Measurements from ENCODE around the gene HMGA1. TPM values are rescaled to one million over a fixed set of nuclear protein-coding genes. Genes with fewer than 3 reads are reported as not detected.

The HMGA1 gene
- polyA plus RNA-seq, 3 donors = 11.4 to 37.9 (median 17.6) TPM

GRCh38 chr6:34233867-34234266 is 2.8 kb upstream of the HMGA1 start:
- Mint-ChIP-seq H3K36me3 (peaks cover 0 to 8% of the 10 kb centered on the region in 2 donors), H3K4me3 (no peak overlapping the region), H3K27ac (peak overlapping the region in 5 of 7 donors; percentile 24 to 71 (median 47)), H3K9me3 (peaks cover 0 to 3% (median 0%) of the 10 kb centered on the region in 7 donors), H3K4me1 (peaks cover 29% of the 10 kb centered on the region), H3K27me3 (ENCODE audit: low read depth in 3 of 3) (peaks cover 1 to 5% (median 2%) of the 10 kb centered on the region in 3 donors)
- no peaks in the 10 kb centered on the region for H3K36me3 ChIP-seq (replicated peaks in 1 of 2; ENCODE audit: control insufficient read depth in 1 of 2, insufficient read depth in 2 of 2, low read length in 2 of 2)
- no peaks in the 10 kb centered on the region for H3K9me3 ChIP-seq (replicated peaks in 1 of 2; ENCODE audit: control insufficient read depth in 1 of 2, insufficient read depth in 1 of 2, low read length in 2 of 2)
- TF ChIP-seq, protein P1, sequence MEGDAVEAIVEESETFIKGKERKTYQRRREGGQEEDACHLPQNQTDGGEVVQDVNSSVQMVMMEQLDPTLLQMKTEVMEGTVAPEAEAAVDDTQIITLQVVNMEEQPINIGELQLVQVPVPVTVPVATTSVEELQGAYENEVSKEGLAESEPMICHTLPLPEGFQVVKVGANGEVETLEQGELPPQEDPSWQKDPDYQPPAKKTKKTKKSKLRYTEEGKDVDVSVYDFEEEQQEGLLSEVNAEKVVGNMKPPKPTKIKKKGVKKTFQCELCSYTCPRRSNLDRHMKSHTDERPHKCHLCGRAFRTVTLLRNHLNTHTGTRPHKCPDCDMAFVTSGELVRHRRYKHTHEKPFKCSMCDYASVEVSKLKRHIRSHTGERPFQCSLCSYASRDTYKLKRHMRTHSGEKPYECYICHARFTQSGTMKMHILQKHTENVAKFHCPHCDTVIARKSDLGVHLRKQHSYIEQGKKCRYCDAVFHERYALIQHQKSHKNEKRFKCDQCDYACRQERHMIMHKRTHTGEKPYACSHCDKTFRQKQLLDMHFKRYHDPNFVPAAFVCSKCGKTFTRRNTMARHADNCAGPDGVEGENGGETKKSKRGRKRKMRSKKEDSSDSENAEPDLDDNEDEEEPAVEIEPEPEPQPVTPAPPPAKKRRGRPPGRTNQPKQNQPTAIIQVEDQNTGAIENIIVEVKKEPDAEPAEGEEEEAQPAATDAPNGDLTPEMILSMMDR (IDR thresholded peaks at IDR 0.05) = no peak
- no peak for DNase-seq
- peaks cover 11% of the 10 kb centered on the region for H4K20me1 ChIP-seq (ENCODE audit: insufficient read depth, low read length)
- no peaks in the 10 kb centered on the region for H3K27me3 ChIP-seq (ENCODE audit: control insufficient read depth in 2 of 2, insufficient read depth in 2 of 2, low read length in 2 of 2)
- H2AFZ ChIP-seq (ENCODE audit: insufficient read depth, low read depth, low read length, poor library complexity, severe bottlenecking) = no peak overlapping the region
- H3K4me2 ChIP-seq (replicated peaks; ENCODE audit: extremely low read depth, low read length, poor library complexity, severe bottlenecking) = no peak overlapping the region
- H3K9ac ChIP-seq (ENCODE audit: insufficient read depth, low read length, poor library complexity, severe bottlenecking) = no peak overlapping the region
- peaks cover 14% of the 10 kb centered on the region for H3K79me2 ChIP-seq (ENCODE audit: insufficient read depth, low read length)
- intact Hi-C loops (cut with micrococcal nuclease) = no loop called here
- whole genome bisulfite sequencing (ENCODE audit: insufficient coverage) = 89% methylated on average over 6 of the region's 7 CpGs
- H3K4me3 ChIP-seq (replicated peaks in 1 of 3; ENCODE audit: low read depth in 2 of 3, low read length in 3 of 3) = no peak overlapping the region
- H3K4me1 ChIP-seq (ENCODE audit: control insufficient read depth in 1 of 2, insufficient read depth in 2 of 2, low read length in 2 of 2) = peaks cover 24 to 38% of the 10 kb centered on the region in 2 donors
- no peak overlapping the region for H3K27ac ChIP-seq (ENCODE audit: low read depth in 1 of 2, low read length in 2 of 2)

DNA sequence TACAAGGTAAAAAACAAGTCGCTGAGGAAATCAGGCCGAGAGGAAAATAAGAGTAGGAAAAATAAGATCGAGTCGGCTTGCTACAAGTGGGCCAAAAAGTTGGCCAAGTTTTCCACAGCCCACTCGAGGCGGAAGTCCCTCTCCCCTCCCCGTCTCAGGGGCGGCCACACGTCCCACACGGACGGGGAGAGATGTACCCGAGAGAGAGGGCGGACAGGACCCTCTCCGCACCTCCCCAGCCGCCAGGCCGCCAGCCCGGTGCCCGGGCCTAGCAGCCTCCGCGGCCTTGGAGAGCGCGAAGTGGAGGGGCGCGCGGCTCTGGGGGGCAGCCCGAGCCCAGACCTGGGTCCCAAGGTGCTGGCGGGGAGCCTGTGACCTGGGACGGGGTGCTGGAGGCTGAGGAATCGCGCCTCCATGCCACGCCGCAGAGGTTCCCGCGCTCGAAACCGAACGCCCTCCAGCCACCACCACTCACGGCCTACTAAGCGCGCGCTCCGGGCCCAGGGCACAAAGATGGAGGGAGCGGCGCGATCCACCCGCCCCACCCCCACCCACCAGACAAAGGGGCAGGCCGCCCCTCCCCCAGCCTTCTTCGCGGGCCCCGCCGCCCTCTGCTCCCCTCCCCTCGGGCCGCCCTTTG is 1.9 kb upstream of the HMGA1 start:
- intact Hi-C loops (cut with micrococcal nuclease) = no loop called here
- H3K27ac ChIP-seq (ENCODE audit: low read depth in 1 of 2, low read length in 2 of 2) = no peak overlapping the region

More for the DNA sequence above, 1.9 kb upstream of the HMGA1 start:
- no peaks in the 10 kb centered on the region for H3K9me3 ChIP-seq (replicated peaks in 1 of 2; ENCODE audit: control insufficient read depth in 1 of 2, insufficient read depth in 1 of 2, low read length in 2 of 2)
- H3K4me1 Mint-ChIP-seq = peaks cover 32% of the 10 kb centered on the region
- peaks cover 0 to 3% (median 0%) of the 10 kb centered on the region in 7 donors for H3K9me3 Mint-ChIP-seq
- WGBS (ENCODE audit: insufficient coverage) = 79% methylated on average over 18 of the region's 53 CpGs
- peaks cover 3 to 12% of the 10 kb centered on the region in 2 donors for H3K36me3 Mint-ChIP-seq
- no peak overlapping the region for H3K4me3 ChIP-seq (replicated peaks in 1 of 3; ENCODE audit: low read depth in 2 of 3, low read length in 3 of 3)
- peak overlapping the region in 4 of 7 donors; percentile 12 to 69 (median 34) for H3K27ac Mint-ChIP-seq
- no peak overlapping the region for H2AFZ ChIP-seq (ENCODE audit: insufficient read depth, low read depth, low read length, poor library complexity, severe bottlenecking)
- peaks cover 24 to 40% of the 10 kb centered on the region in 2 donors for H3K4me1 ChIP-seq (ENCODE audit: control insufficient read depth in 1 of 2, insufficient read depth in 2 of 2, low read length in 2 of 2)
- H3K4me3 Mint-ChIP-seq = peak overlapping the region in 1 of 2 donors; percentile 24
- H3K27me3 Mint-ChIP-seq (ENCODE audit: low read depth in 3 of 3) = peaks cover 1 to 5% (median 2%) of the 10 kb centered on the region in 3 donors
- H3K79me2 ChIP-seq (ENCODE audit: insufficient read depth, low read length) = peaks cover 23% of the 10 kb centered on the region
- H3K9ac ChIP-seq (ENCODE audit: insufficient read depth, low read length, poor library complexity, severe bottlenecking) = peak overlapping the region; percentile 89
- no peak for DNase-seq
- no peaks in the 10 kb centered on the region for H3K36me3 ChIP-seq (replicated peaks in 1 of 2; ENCODE audit: control insufficient read depth in 1 of 2, insufficient read depth in 2 of 2, low read length in 2 of 2)
- no peaks in the 10 kb centered on the region for H3K27me3 ChIP-seq (ENCODE audit: control insufficient read depth in 2 of 2, insufficient read depth in 2 of 2, low read length in 2 of 2)
- H3K4me2 ChIP-seq (replicated peaks; ENCODE audit: extremely low read depth, low read length, poor library complexity, severe bottlenecking) = peak overlapping the region; percentile 72
- TF ChIP-seq, protein P1 (IDR thresholded peaks at IDR 0.05) = no peak
- H4K20me1 ChIP-seq (ENCODE audit: insufficient read depth, low read length) = peaks cover 20% of the 10 kb centered on the region
